H1 (cell line): ENCODE measurements around the gene TPSAB1. TPM values are rescaled to one million over a fixed set of nuclear protein-coding genes. Genes with fewer than 3 reads are reported as not detected.

ENCODE experiments used
- CTCF ChIA-PET: fragments of 300-600 bp; sonication (Branson Sonifier 250); formaldehyde crosslinking; loops from one replicate; lab custom pipeline; 2021; ENCODE audit not compliant: partially characterized antibody; lab: Charles Lee
- POLR2A ChIA-PET: fragments of 300-600 bp; sonication (Branson Sonifier 250); formaldehyde crosslinking; loops from one replicate; lab custom pipeline; 2021; ENCODE audit warnings: inconsistent platforms; ENCODE audit not compliant: partially characterized antibody; lab: Charles Lee
- DNase-seq, 2 experiments: peaks; one replicate each; pipeline versions ENCODE4 v3.0.0 to v3.0.0-alpha.2; 2010 to 2022; ENCODE audit warnings: low spot score in 2 of 2, low read depth in 1 of 2, mixed read lengths in 1 of 2
- FAIRE-seq: peaks from 2 replicates; lab custom pipeline; 2011; peaks lifted over from hg19 to GRCh38; lab: Jason Lieb, UNC
- H2AFZ ChIP-seq: 2 replicates; pipeline ENCODE4 v1.8.1; 2012; ENCODE audit warnings: low read length, inconsistent platforms
- H2AK5ac ChIP-seq: 2 replicates; pipeline ENCODE4 v1.6.1; 2013; ENCODE audit warnings: low read depth, low read length
- H2BK120ac ChIP-seq: replicated peaks from 2 replicates; pipeline ENCODE3; 2013; ENCODE audit warnings: low read depth, low read length, inconsistent platforms
- H2BK12ac ChIP-seq: 2 replicates; pipeline ENCODE4 v1.6.1; 2013; ENCODE audit warnings: low read depth, low read length
- H2BK15ac ChIP-seq: 2 replicates; pipeline ENCODE4 v1.6.1; 2013; ENCODE audit warnings: low read length
- H2BK20ac ChIP-seq: 2 replicates; pipeline ENCODE4 v1.6.1; 2013; ENCODE audit warnings: low read length
- H2BK5ac ChIP-seq: 2 replicates; pipeline ENCODE4 v1.6.1; 2013; ENCODE audit warnings: low read depth, low read length
- H3K14ac ChIP-seq: 2 replicates; pipeline ENCODE4 v1.6.1; 2013; ENCODE audit warnings: inconsistent platforms; ENCODE audit not compliant: insufficient read length
- H3K18ac ChIP-seq: 2 replicates; pipeline ENCODE4 v1.6.1; 2013; ENCODE audit warnings: low read length; ENCODE audit errors: extremely low read depth
- H3K23ac ChIP-seq: 2 replicates; pipeline ENCODE4 v1.6.1; 2013; ENCODE audit warnings: inconsistent platforms; ENCODE audit not compliant: insufficient read length
- H3K23me2 ChIP-seq: 2 replicates; pipeline ENCODE4 v1.6.1; 2013; ENCODE audit warnings: low read depth, low read length
- H3K27ac ChIP-seq: 2 replicates; pipeline ENCODE4 v1.6.1; 2011; ENCODE audit warnings: low read depth, low read length, inconsistent platforms
- H3K27me3 ChIP-seq, 4 experiments: replicated peaks in 1 of 4; 1 replicate in 1 of 4; 2 replicates in 3 of 4; pipeline versions ENCODE4 v1.6.1 to v1.8.1; 2011 to 2013; ENCODE audit warnings: low read length in 3 of 4, mild to moderate bottlenecking in 3 of 4, inconsistent platforms in 2 of 4, mixed read lengths in 2 of 4, moderate library complexity in 1 of 4; ENCODE audit not compliant: control insufficient read depth in 3 of 4, insufficient read depth in 3 of 4; ENCODE audit errors: extremely low read depth in 1 of 4
- H3K36me3 ChIP-seq, 4 experiments: 2 replicates each; pipeline versions ENCODE4 v1.6.1 to v1.8.1; 2011 to 2013; ENCODE audit warnings: mild to moderate bottlenecking in 4 of 4, low read length in 3 of 4, moderate library complexity in 2 of 4, control low read depth in 1 of 4, inconsistent platforms in 1 of 4; ENCODE audit not compliant: insufficient read depth in 4 of 4, control insufficient read depth in 2 of 4
- H3K4ac ChIP-seq: replicated peaks from 2 replicates; pipeline ENCODE3; 2013; ENCODE audit warnings: low read length, low read depth, mixed read lengths, inconsistent platforms; ENCODE audit not compliant: insufficient read length
- H3K4me1 ChIP-seq, 4 experiments: replicated peaks in 1 of 4; 1 replicate in 1 of 4; 2 replicates in 3 of 4; pipeline versions ENCODE4 v1.6.1 to v1.8.1; 2011 to 2013; ENCODE audit warnings: low read length in 3 of 4, inconsistent platforms in 2 of 4, mixed read lengths in 1 of 4; ENCODE audit not compliant: insufficient read depth in 4 of 4, control insufficient read depth in 3 of 4
- H3K4me2 ChIP-seq, 2 experiments: 2 replicates each; pipeline versions ENCODE4 v1.6.1 to v1.8.1; 2011 to 2013; ENCODE audit warnings: low read depth in 2 of 2, low read length in 2 of 2, control low read depth in 1 of 2, inconsistent platforms in 1 of 2, mild to moderate bottlenecking in 1 of 2; ENCODE audit not compliant: insufficient read depth in 1 of 2
- H3K4me3 ChIP-seq, 4 experiments: fragments of 200-600, 300-600 bp in 1 of 4; sonication (generic), shearing (Covaris generic), sonication (Bioruptor Twin) in 1 of 4; 2 replicates each; pipeline versions ENCODE4 v1.5.1 to v1.8.1; 2011 to 2016; ENCODE audit warnings: low read length in 4 of 4, low read depth in 3 of 4, control low read depth in 2 of 4, inconsistent platforms in 2 of 4, mild to moderate bottlenecking in 2 of 4, mixed read lengths in 1 of 4, moderate library complexity in 1 of 4; ENCODE audit not compliant: insufficient read depth in 2 of 4; ENCODE audit errors: extremely low read depth in 1 of 4
- H3K56ac ChIP-seq: replicated peaks from 2 replicates; pipeline ENCODE3; 2013; ENCODE audit warnings: low read depth, mild to moderate bottlenecking, mixed read lengths, low read length, inconsistent platforms; ENCODE audit not compliant: insufficient read length
- H3K79me1 ChIP-seq: 2 replicates; pipeline ENCODE4 v1.6.1; 2013; ENCODE audit warnings: low read depth, low read length, control low read depth
- H3K79me2 ChIP-seq, 2 experiments: 2 replicates each; pipeline versions ENCODE4 v1.6.1 to v1.8.1; 2012 to 2013; ENCODE audit warnings: low read length in 2 of 2, mild to moderate bottlenecking in 2 of 2, inconsistent platforms in 1 of 2; ENCODE audit not compliant: insufficient read depth in 2 of 2, control insufficient read depth in 1 of 2
- H3K9ac ChIP-seq, 4 experiments: replicated peaks in 1 of 4; 1 replicate in 1 of 4; 2 replicates in 3 of 4; pipeline versions ENCODE4 v1.6.1 to v1.8.1; 2011 to 2013; ENCODE audit warnings: low read depth in 3 of 4, low read length in 3 of 4, control low read depth in 2 of 4, mild to moderate bottlenecking in 2 of 4, moderate library complexity in 2 of 4, inconsistent platforms in 1 of 4; ENCODE audit errors: extremely low read depth in 1 of 4
- H3K9me3 ChIP-seq, 2 experiments: 2 replicates each; pipeline versions ENCODE4 v1.6.1 to v1.8.1; 2012 to 2013; ENCODE audit warnings: mild to moderate bottlenecking in 2 of 2, moderate library complexity in 2 of 2, control low read depth in 1 of 2, inconsistent platforms in 1 of 2, low read depth in 1 of 2, low read length in 1 of 2, mixed read lengths in 1 of 2; ENCODE audit not compliant: insufficient read depth in 2 of 2
- H4K20me1 ChIP-seq, 2 experiments: replicated peaks in 1 of 2; 2 replicates each; pipeline versions ENCODE3 to v1.8.1; 2011 to 2013; ENCODE audit warnings: inconsistent platforms in 2 of 2, low read length in 2 of 2, mild to moderate bottlenecking in 1 of 2; ENCODE audit not compliant: insufficient read depth in 2 of 2, control insufficient read depth in 1 of 2
- H4K5ac ChIP-seq: 2 replicates; pipeline ENCODE4 v1.6.1; 2013; ENCODE audit warnings: low read length, low read depth, mixed read lengths, inconsistent platforms; ENCODE audit not compliant: insufficient read length
- H4K8ac ChIP-seq: 2 replicates; pipeline ENCODE4 v1.8.0; 2013; ENCODE audit warnings: mild to moderate bottlenecking, moderate library complexity, low read length, inconsistent platforms; ENCODE audit not compliant: insufficient read depth; ENCODE audit errors: extremely low read depth
- H4K91ac ChIP-seq: replicated peaks from 2 replicates; pipeline ENCODE3; 2013; ENCODE audit warnings: low read length, mixed read lengths, inconsistent platforms; ENCODE audit not compliant: insufficient read length
- ATF2 ChIP-seq: IDR thresholded peaks from 2 replicates; pipeline ENCODE4 v1.6.1; 2012; ENCODE audit warnings: low read length, inconsistent platforms
- BACH1 ChIP-seq: IDR thresholded peaks from 2 replicates; pipeline ENCODE4 v1.6.1; 2012; ENCODE audit warnings: low read length, improper control_type of control experiment
- HDAC6 ChIP-seq: IDR thresholded peaks from one replicate; pipeline ENCODE4 v1.7.1; 2012; ENCODE audit warnings: low read depth, mild to moderate bottlenecking, inconsistent platforms, low read length, moderate library complexity
- KDM1A ChIP-seq: fragments of 200-600, 300-600 bp; sonication (generic); IDR thresholded peaks from 2 replicates; pipeline ENCODE4 v1.7.1; 2016; ENCODE audit warnings: mild to moderate bottlenecking, low read length, borderline replicate concordance
- NANOG ChIP-seq: IDR thresholded peaks from 2 replicates; pipeline ENCODE4 v1.6.1; 2011; ENCODE audit warnings: low read length, low read depth, mild to moderate bottlenecking, inconsistent platforms; ENCODE audit not compliant: insufficient read depth, poor library complexity, severe bottlenecking
- NRF1 ChIP-seq: IDR thresholded peaks from 2 replicates; pipeline ENCODE4 v1.6.1; 2011; ENCODE audit warnings: mild to moderate bottlenecking, low read depth, low read length, improper control_type of control experiment
- POLR2A ChIP-seq, 2 experiments: IDR thresholded peaks; 1 replicate in 1 of 2; 2 replicates in 1 of 2; pipeline ENCODE4 v1.6.1; 2011; ENCODE audit warnings: low read depth in 2 of 2, low read length in 2 of 2, mild to moderate bottlenecking in 2 of 2; ENCODE audit errors: control extremely low read depth in 1 of 2
- POU5F1 ChIP-seq: IDR thresholded peaks from 2 replicates; pipeline ENCODE4 v1.6.1; 2011; ENCODE audit warnings: low read depth, mild to moderate bottlenecking, low read length, moderate library complexity
- RAD21 ChIP-seq, 2 experiments: IDR thresholded peaks in 1 of 2; conservative IDR thresholded peaks in 1 of 2; 2 replicates each; pipeline ENCODE4 v1.6.1; 2011; ENCODE audit warnings: low read depth in 2 of 2, low read length in 2 of 2, improper control_type of control experiment in 1 of 2, inconsistent platforms in 1 of 2, mild to moderate bottlenecking in 1 of 2, moderate library complexity in 1 of 2
- SIX5 ChIP-seq: IDR thresholded peaks from 2 replicates; pipeline ENCODE4 v1.6.1; 2011; ENCODE audit warnings: mild to moderate bottlenecking, low read depth, low read length
- SUZ12 ChIP-seq: fragments of 200-600 bp; sonication (generic); IDR thresholded peaks from 2 replicates; pipeline ENCODE4 v1.6.1; 2012; ENCODE audit warnings: mild to moderate bottlenecking, inconsistent platforms, low read length, moderate library complexity, mixed read lengths
- TBP ChIP-seq: IDR thresholded peaks from 2 replicates; pipeline ENCODE4 v1.6.1; 2011; ENCODE audit warnings: low read depth, low read length, improper control_type of control experiment
- WGBS, 2 experiments: shearing (Covaris generic) in 1 of 2; methylation state at CpG; one replicate each; pipeline versions ENCODE4 v1.1.6 to v1.1.7; 2013 to 2015; ENCODE audit warnings: low lambda C conversion rate in 2 of 2, mixed read lengths in 2 of 2, inconsistent platforms in 1 of 2, low coverage in 1 of 2, missing lambda C conversion rate in 1 of 2; ENCODE audit not compliant: insufficient replicate concordance in 2 of 2, insufficient coverage in 1 of 2, insufficient read length in 1 of 2; ENCODE audit errors: extremely low coverage in 1 of 2, missing lambda C conversion rate in 1 of 2; 5-methylcytosine and 5-hydroxymethylcytosine counted together
- polyA plus RNA-seq, 7 experiments: library from polyadenylated mRNA; depleted of rRNA in 3 of 7; stranded (reverse) in 5 of 7; unstranded in 2 of 7; fragments of >200 nt in 5 of 7; fragments of 200-250 nt in 2 of 7; gene quantifications; 1 replicate in 5 of 7; 2 replicates in 1 of 7; 4 replicates in 1 of 7; pipeline versions ENCODE4 v1.2.1 to v1.2.3, GENCODE V29; 2011 to 2013; ENCODE audit warnings: missing spikeins in 2 of 7, mixed read lengths in 2 of 7
- total RNA-seq: library from RNA; stranded (reverse); fragmentation: NEBNext Ultra II Directional; extraction: Animal tissue kit (Norgen Biotek cat#: 25700); gene quantifications from 2 replicates; pipeline ENCODE4 v1.2.1, GENCODE V29; 2021

The TPSAB1 gene
- total and polyA plus RNA-seq, 2 of the 8 experiments (the other 6 are each of a cell fraction or from before 2014, with no cell fraction given) = 0.09 TPM; not detected in 1

DNA sequence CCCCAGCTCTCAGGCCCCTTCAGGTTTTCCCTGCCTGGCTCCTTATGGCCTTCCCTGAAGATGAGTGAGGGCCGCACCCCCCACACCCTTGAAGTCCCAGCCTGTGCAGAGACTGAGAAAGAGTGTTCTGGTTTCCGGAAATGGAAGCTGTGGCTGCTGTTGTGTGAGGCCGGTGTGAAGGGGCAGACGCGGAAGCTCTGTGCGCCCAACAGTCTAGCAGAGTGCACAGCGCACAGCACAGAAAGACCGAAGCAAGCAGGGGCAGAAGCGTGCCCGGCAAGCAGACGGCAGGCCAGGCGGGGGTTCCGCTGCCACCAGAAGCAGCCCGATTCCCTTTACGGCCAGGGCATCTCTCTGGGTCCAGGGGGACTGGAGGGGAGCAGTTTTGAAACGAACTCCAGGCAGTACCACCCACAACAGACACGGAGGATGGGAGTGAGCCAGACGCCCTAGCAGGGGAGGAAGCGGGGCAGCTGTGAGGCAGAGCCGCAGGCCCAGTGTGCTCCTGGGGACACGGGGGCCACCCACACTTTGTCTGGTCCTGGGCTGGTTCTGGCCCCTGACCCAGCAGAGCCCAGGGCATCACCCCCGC, 32.2 kb upstream of the TPSAB1 start:
- no peak overlapping the region for H2BK120ac ChIP-seq
- H3K4me3 ChIP-seq = no peak overlapping the region
- H3K4me1 ChIP-seq = no peaks in the 10 kb centered on the region
- no peak overlapping the region for H3K18ac ChIP-seq
- H2BK5ac ChIP-seq = no peak overlapping the region
- H3K14ac ChIP-seq = no peak overlapping the region
- H3K79me1 ChIP-seq = no peaks in the 10 kb centered on the region
- no peak overlapping the region for H4K5ac ChIP-seq
- H3K27ac ChIP-seq = no peak overlapping the region
- no peaks in the 10 kb centered on the region for H3K27me3 ChIP-seq
- no peaks in the 10 kb centered on the region for H3K79me2 ChIP-seq
- no peak overlapping the region for H2AFZ ChIP-seq
- no peak overlapping the region for H3K4ac ChIP-seq
- H3K4me2 ChIP-seq = no peak overlapping the region
- no peak overlapping the region for H2BK15ac ChIP-seq
- H4K8ac ChIP-seq = peak overlapping the region; percentile 57; the same call in 1 of the 2 replicates
- peaks cover 2 to 11% of the 10 kb centered on the region in 2 experiments for H4K20me1 ChIP-seq
- H2BK12ac ChIP-seq = no peak overlapping the region
- H3K9me3 ChIP-seq = no peaks in the 10 kb centered on the region
- H3K23ac ChIP-seq = no peak overlapping the region
- FAIRE-seq = no peak
- peaks cover 0 to 45% (median 3%) of the 10 kb centered on the region in 4 experiments; a peak in 4 of 8 replicates for H3K36me3 ChIP-seq
- CTCF ChIA-PET = interaction anchor here (1.7 kb wide), 1 partner anchor 10 kb away, joined by 6 read pairs; no protein-coding TSS in a partner anchor
- no peak for DNase-seq
- no peak overlapping the region for H4K91ac ChIP-seq
- no peak overlapping the region for H3K9ac ChIP-seq
- no peak overlapping the region for H2BK20ac ChIP-seq
- POLR2A ChIA-PET = interaction anchor here (1.1 to 1.8 kb wide), 2 partner anchors 14 to 26 kb away, joined by 3 to 4 read pairs; no protein-coding TSS in a partner anchor
- no peak overlapping the region for H2AK5ac ChIP-seq
- no peak overlapping the region for H3K56ac ChIP-seq
- 94% methylated on average over 21 of the region's 22 CpGs; no CpG with 5 or more reads in 1 of the 2 experiments for WGBS, 2 experiments
- H3K23me2 ChIP-seq = no peaks in the 10 kb centered on the region
- TF ChIP-seq HDAC6 (no peak), BACH1 (no peak), RAD21 (IDR thresholded peaks at IDR 0.05 in 1 of 2, conservative IDR thresholded peaks at IDR 0.05 in 1 of 2; ENCODE audit: low read depth in 2 of 2, low read length in 2 of 2) (no peak), SIX5 (no peak), NRF1 (no peak), POU5F1 (no peak), NANOG (no peak), TBP (no peak), KDM1A (no peak), SUZ12 (no peak), POLR2A (IDR thresholded peaks at IDR 0.05; ENCODE audit: control extremely low read depth in 1 of 2, low read depth in 2 of 2, low read length in 2 of 2) (no peak), ATF2 (no peak)
